ENCODE results near the gene BCR.

Gene BCR

DNA sequence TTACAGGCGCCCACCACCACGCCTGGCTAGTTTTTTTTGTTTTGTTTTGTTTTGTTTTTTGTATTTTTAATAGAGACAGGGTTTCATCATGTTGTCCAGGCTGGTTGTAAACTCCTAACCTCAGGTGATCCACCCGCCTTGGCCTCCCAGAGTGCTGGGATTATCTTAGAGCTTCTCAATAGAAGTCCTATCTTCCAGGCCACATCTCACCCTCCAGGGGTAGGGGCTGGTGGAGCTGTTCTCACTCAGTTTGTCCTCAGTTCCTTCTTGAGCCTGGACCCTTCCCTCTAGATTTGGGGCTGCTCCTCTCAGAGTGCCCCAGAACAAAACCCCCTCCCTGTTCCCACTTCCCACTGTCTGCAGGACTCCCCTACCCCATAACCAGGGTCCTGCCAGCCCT, 31.3 kb downstream of the BCR start:
- Histone ChIP-seq H3K36me3 (ENCODE audit: control insufficient read depth, insufficient read depth, low read length) (no peaks in the 10 kb centered on the region; the same call in 1 of the 2 replicates), H3K4me3 (replicated peaks; ENCODE audit: low read depth, low read length) (no peak overlapping the region), H3K27me3 (replicated peaks; ENCODE audit: control insufficient read depth, insufficient read depth, low read length) (no peaks in the 10 kb centered on the region)
- no peak for DNase-seq (ENCODE audit: extremely low read depth, insufficient read length)
- no peak for TF ChIP-seq CTCF (IDR thresholded peaks at IDR 0.05; ENCODE audit: insufficient read depth, low read length, poor library complexity, severe bottlenecking)

- H3K27me3 ChIP-seq (replicated peaks; ENCODE audit: control insufficient read depth, insufficient read depth, low read length): no peaks in the 10 kb centered on the region
- H3K36me3 ChIP-seq (ENCODE audit: control insufficient read depth, insufficient read depth, low read length): peaks cover under 1% of the 10 kb centered on the region
- no peak for TF ChIP-seq CTCF (IDR thresholded peaks at IDR 0.05; ENCODE audit: insufficient read depth, low read length, poor library complexity, severe bottlenecking)
- no peak overlapping the region for H3K4me3 ChIP-seq (replicated peaks; ENCODE audit: low read depth, low read length)
- no peak for DNase-seq (ENCODE audit: extremely low read depth, insufficient read length)
Observed at GRCh38 chr22:23212061-23213021, 32.0 kb downstream of the BCR start.

- Histone ChIP-seq H3K36me3 (ENCODE audit: control insufficient read depth, insufficient read depth, low read length) (peaks cover 1% of the 10 kb centered on the region), H3K27me3 (replicated peaks; ENCODE audit: control insufficient read depth, insufficient read depth, low read length) (no peaks in the 10 kb centered on the region), H3K4me3 (replicated peaks; ENCODE audit: low read depth, low read length) (no peak overlapping the region)
- no peak for DNase-seq (ENCODE audit: extremely low read depth, insufficient read length)
- no peak for TF ChIP-seq CTCF (IDR thresholded peaks at IDR 0.05; ENCODE audit: insufficient read depth, low read length, poor library complexity, severe bottlenecking)
Observed at GRCh38 chr22:23213022-23213555, 32.8 kb downstream of the BCR start.

DNA sequence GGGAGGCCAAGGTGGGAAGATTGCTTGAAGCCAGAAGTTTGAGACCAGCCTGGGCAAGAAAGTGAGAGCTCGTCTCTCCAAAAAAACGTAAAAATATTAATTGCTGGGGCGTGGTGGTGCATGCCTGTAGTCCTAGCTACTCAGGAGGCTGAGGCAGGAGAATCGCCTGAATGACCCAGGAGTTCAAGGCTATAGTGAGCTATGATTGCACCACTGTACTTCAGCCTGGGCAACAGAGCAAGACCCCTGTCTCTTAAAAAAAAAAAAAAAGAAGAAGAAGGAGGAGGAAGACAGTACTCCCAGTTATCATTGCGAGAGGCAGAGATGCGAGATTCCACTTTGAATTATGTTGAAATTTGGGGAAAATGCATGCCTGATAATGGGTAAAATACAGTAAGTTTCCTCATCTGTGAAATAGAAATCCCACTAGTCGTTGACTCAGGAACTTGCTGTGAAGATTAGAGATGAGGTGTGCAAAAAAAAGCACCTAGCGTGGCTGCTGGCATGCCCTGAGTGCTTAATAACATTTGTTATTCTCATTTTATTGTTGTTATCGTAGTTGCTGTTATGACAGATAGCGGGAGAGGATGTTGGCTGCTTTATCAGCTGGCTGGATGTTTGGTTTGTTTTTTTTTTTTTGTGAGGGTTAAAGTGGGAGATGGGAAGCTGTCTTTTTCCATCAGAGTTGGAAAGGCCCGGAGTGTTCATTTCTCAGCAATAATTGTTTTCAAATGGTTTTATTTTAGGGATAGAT, 33.4 kb downstream of the BCR start:
- TF ChIP-seq CTCF (IDR thresholded peaks at IDR 0.05; ENCODE audit: insufficient read depth, low read length, poor library complexity, severe bottlenecking): no peak
- no peaks in the 10 kb centered on the region for H3K27me3 ChIP-seq (replicated peaks; ENCODE audit: control insufficient read depth, insufficient read depth, low read length)
- no peak overlapping the region for H3K4me3 ChIP-seq (replicated peaks; ENCODE audit: low read depth, low read length)
- peaks cover 1% of the 10 kb centered on the region for H3K36me3 ChIP-seq (ENCODE audit: control insufficient read depth, insufficient read depth, low read length)
- DNase-seq (ENCODE audit: extremely low read depth, insufficient read length): no peak

DNA sequence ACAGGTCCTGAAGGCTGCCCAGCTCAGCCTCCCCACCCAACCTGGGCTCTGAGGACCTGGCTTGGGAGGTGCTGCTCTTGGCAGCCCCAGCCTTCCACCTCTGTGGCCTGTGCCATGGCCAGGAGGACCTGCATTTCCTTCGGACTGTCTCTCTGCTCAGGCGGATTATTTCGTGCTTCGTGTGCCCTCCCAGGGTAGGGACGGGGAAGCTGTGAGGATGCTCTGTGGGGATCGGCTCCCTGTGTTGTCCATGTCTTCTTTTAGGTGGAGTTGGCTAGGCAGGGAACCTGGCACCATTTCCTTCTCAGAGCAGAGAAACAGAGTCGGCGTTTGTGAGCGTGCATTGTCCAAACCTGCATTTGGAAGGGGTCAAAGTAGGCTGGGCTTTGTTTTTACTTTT, 34.1 kb downstream of the BCR start:
- no peak for TF ChIP-seq CTCF (IDR thresholded peaks at IDR 0.05; ENCODE audit: insufficient read depth, low read length, poor library complexity, severe bottlenecking)
- Histone ChIP-seq H3K36me3 (ENCODE audit: control insufficient read depth, insufficient read depth, low read length) (peaks cover 1% of the 10 kb centered on the region), H3K4me3 (replicated peaks; ENCODE audit: low read depth, low read length) (no peak overlapping the region), H3K27me3 (replicated peaks; ENCODE audit: control insufficient read depth, insufficient read depth, low read length) (no peaks in the 10 kb centered on the region)
- no peak for DNase-seq (ENCODE audit: extremely low read depth, insufficient read length)

Data from GM06990 (cell line).